A673 (cell line): ENCODE measurements around the gene TM4SF4. TPM values are rescaled to one million over a fixed set of nuclear protein-coding genes. Genes with fewer than 3 reads are reported as not detected.

Experiments
- BruUV-seq: library from RNA; stranded (reverse); fragments of 400-500 nt; replicated peaks from 2 replicates; lab custom pipeline; 2021; lab: Mats Ljungman, UMichigan
- CTCF ChIA-PET: fragments of 300-600 bp; sonication (Branson Sonifier 250); formaldehyde crosslinking; loops from one replicate; lab custom pipeline; 2022; ENCODE audit warnings: antibody characterized with exemption; lab: Charles Lee
- POLR2A ChIA-PET: fragments of 300-600 bp; sonication (Branson Sonifier 250); formaldehyde crosslinking; loops from one replicate; lab custom pipeline; 2022; ENCODE audit warnings: antibody characterized with exemption; ENCODE audit not compliant: low non-redundant PET; lab: Charles Lee
- DNase-seq: peaks from one replicate; pipeline ENCODE4 v3.0.0-alpha.2; 2015; ENCODE audit warnings: low spot score
- H3K27ac ChIP-seq: fragments of 200-600 bp; sonication (generic); 2 replicates; pipeline ENCODE4 v1.5.1; 2016; ENCODE audit warnings: mixed run types, low read depth, mild to moderate bottlenecking, mixed read lengths, antibody characterized with exemption, low read length; ENCODE audit not compliant: poor library complexity, severe bottlenecking
- H3K27me3 ChIP-seq: fragments of 200-600 bp; sonication (generic); replicated peaks from 2 replicates; pipeline ENCODE4 v1.6.1; 2017; ENCODE audit warnings: mixed run types, low read depth, mild to moderate bottlenecking, mixed read lengths, antibody characterized with exemption, low read length; ENCODE audit not compliant: insufficient read depth, poor library complexity
- H3K36me3 ChIP-seq: fragments of 200-600 bp; sonication (generic); 2 replicates; pipeline ENCODE4 v1.6.1; 2016; ENCODE audit warnings: mixed run types, mild to moderate bottlenecking, mixed read lengths, antibody characterized with exemption, low read length; ENCODE audit not compliant: insufficient read depth, poor library complexity, severe bottlenecking
- H3K4me1 ChIP-seq: fragments of 200-600 bp; sonication (generic); 2 replicates; pipeline ENCODE4 v1.6.1; 2017; ENCODE audit warnings: mixed run types, mild to moderate bottlenecking, mixed read lengths, antibody characterized with exemption, low read length; ENCODE audit not compliant: insufficient read depth, poor library complexity, severe bottlenecking
- H3K4me3 ChIP-seq: fragments of 200-600 bp; sonication (generic); 2 replicates; pipeline ENCODE4 v1.5.1; 2016; ENCODE audit warnings: low read depth, mixed run types, mild to moderate bottlenecking, mixed read lengths, low read length; ENCODE audit not compliant: poor library complexity, severe bottlenecking
- H3K9me3 ChIP-seq: fragments of 200-600 bp; sonication (generic); 2 replicates; pipeline ENCODE4 v1.6.1; 2016; ENCODE audit warnings: mixed run types, low read depth, mild to moderate bottlenecking, mixed read lengths, antibody characterized with exemption, low read length; ENCODE audit not compliant: poor library complexity, severe bottlenecking
- EZH2 ChIP-seq: fragments of 200-600 bp; sonication (generic); IDR thresholded peaks from 2 replicates; pipeline ENCODE4 v1.6.1; 2017; ENCODE audit warnings: borderline replicate concordance, low read depth, mild to moderate bottlenecking, mixed read lengths, antibody characterized with exemption, low read length; ENCODE audit not compliant: poor library complexity, severe bottlenecking
- intact Hi-C: fragments of 100-400 bp; cut with micrococcal nuclease; formaldehyde crosslinking; loops from one replicate; pipeline ENCODE4 v1.10.0; 2022; ENCODE audit not compliant: unreplicated experiment
- total RNA-seq: library from RNA; stranded (reverse); gene quantifications from 2 replicates; pipeline ENCODE4 v1.2.3, GENCODE V29; 2021
- TF ChIP-seq, protein P1 (sequence below): fragments of 300-800, 200-600 bp; sonication (generic); conservative IDR thresholded peaks from 2 replicates; pipeline ENCODE4 v1.5.1; 2017; ENCODE audit warnings: low read depth, mild to moderate bottlenecking, antibody characterized with exemption, low read length, moderate library complexity, mixed read lengths

TM4SF4 gene
- total RNA-seq, 1 experiment from 2014 or later: not detected

GRCh38 chr3:149452036-149452435 lies 22.5 kb upstream of the TM4SF4 start:
- TF ChIP-seq EZH2: no peak
- TF ChIP-seq, protein P1, sequence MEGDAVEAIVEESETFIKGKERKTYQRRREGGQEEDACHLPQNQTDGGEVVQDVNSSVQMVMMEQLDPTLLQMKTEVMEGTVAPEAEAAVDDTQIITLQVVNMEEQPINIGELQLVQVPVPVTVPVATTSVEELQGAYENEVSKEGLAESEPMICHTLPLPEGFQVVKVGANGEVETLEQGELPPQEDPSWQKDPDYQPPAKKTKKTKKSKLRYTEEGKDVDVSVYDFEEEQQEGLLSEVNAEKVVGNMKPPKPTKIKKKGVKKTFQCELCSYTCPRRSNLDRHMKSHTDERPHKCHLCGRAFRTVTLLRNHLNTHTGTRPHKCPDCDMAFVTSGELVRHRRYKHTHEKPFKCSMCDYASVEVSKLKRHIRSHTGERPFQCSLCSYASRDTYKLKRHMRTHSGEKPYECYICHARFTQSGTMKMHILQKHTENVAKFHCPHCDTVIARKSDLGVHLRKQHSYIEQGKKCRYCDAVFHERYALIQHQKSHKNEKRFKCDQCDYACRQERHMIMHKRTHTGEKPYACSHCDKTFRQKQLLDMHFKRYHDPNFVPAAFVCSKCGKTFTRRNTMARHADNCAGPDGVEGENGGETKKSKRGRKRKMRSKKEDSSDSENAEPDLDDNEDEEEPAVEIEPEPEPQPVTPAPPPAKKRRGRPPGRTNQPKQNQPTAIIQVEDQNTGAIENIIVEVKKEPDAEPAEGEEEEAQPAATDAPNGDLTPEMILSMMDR: no peak
- no TSS peak for BruUV-seq
- Histone ChIP-seq H3K27ac (no peak overlapping the region), H3K4me1 (no peaks in the 10 kb centered on the region), H3K4me3 (no peak overlapping the region), H3K27me3 (no peaks in the 10 kb centered on the region), H3K9me3 (peaks cover 7% of the 10 kb centered on the region), H3K36me3 (no peaks in the 10 kb centered on the region)
- intact Hi-C loops: no loop called here
- DNase-seq: no peak
- ChIA-PET POLR2A (no interaction called here), CTCF (no interaction called here)

DNA sequence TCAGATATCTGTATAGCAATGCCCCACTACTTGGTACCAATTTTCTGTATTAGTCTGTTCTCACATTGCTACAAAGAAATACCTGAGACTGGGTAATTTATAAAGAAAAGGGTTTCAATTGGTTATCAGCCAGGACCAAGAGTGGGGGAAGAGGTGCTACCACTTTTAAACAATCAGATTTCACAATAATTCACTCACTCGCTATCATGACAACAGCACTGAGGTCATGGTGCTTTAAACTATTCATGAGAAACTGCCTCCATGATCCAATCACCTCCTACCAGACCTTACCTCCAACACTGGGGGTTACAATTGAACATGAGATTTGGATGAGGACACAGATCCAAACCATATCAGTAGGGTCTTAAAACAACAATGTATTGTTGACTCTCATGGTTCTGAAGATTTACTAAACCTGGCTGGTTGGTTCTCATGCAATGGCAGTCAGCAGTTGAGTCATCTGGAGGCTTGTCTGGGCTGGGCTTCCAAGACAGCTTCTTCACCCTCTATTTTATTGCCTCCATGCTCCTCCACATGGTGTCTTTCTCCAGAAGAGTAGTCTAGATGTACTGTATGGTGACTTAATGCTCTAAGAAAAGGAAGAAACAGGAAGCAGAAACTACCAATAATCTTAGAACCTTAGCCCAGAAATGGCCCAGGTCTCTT lies 21.2 kb upstream of the TM4SF4 start:
- Histone ChIP-seq H3K27me3 (no peaks in the 10 kb centered on the region), H3K4me1 (no peaks in the 10 kb centered on the region), H3K27ac (no peak overlapping the region), H3K9me3 (peaks cover 7% of the 10 kb centered on the region), H3K4me3 (no peak overlapping the region), H3K36me3 (no peaks in the 10 kb centered on the region)
- TF ChIP-seq, protein P1: no peak
- TF ChIP-seq EZH2: no peak
- ChIA-PET CTCF (no interaction called here), POLR2A (no interaction called here)
- no peak for DNase-seq
- intact Hi-C loops: no loop called here
- BruUV-seq: no TSS peak

- Histone ChIP-seq H3K27ac (no peak overlapping the region), H3K4me3 (no peak overlapping the region), H3K27me3 (no peaks in the 10 kb centered on the region), H3K9me3 (peaks cover 7% of the 10 kb centered on the region), H3K36me3 (no peaks in the 10 kb centered on the region), H3K4me1 (no peaks in the 10 kb centered on the region)
- no peak for DNase-seq
- TF ChIP-seq, protein P1: no peak
- TF ChIP-seq EZH2: no peak
- intact Hi-C loops: no loop called here
- no TSS peak for BruUV-seq
- ChIA-PET POLR2A (interaction anchor here (0.5 kb wide), 1 partner anchor 113 kb away, joined by 4 read pairs; no protein-coding TSS in a partner anchor), CTCF (no interaction called here)
Observed at GRCh38 chr3:149454746-149455145, 19.8 kb upstream of the TM4SF4 start.
